HG02571 (cell line): ENCODE measurements around the gene WFDC13.
"Not testable (repeated sequence)": the region's sequence is repeated elsewhere in the genome, so short reads cannot be mapped to it uniquely, and the experiment has no call there.

Experiments
- ATAC-seq: cut with Tn5 transposase; IDR thresholded peaks from one replicate; pipeline ENCODE4 v1.9.1; 2021; ENCODE audit warnings: mild to moderate bottlenecking, moderate library complexity; ENCODE audit not compliant: unreplicated experiment

Gene WFDC13

DNA sequence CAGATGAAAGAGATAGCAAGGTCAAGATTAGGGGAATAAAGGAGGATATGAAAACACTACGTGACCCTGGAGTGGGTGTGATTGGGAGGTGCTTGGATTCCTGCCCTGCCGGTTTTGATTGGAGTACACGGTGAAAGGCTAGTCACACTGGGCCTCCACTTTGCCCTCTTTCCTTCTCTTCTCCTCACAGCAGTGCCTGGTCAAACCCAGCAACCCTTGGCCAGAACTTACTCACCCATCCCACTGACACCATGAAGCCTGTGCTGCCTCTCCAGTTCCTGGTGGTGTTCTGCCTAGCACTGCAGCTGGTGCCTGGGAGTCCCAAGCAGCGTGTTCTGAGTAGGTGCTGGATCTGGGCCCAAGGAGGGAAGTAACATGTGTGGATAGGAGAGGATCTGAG is at the start of gene WFDC13:
WFDC13 (plus strand) TSS at position 166 of the 400 bp plus-strand sequence; CDS start at position 252, 86 bp downstream.
- no peak for ATAC-seq

DNA sequence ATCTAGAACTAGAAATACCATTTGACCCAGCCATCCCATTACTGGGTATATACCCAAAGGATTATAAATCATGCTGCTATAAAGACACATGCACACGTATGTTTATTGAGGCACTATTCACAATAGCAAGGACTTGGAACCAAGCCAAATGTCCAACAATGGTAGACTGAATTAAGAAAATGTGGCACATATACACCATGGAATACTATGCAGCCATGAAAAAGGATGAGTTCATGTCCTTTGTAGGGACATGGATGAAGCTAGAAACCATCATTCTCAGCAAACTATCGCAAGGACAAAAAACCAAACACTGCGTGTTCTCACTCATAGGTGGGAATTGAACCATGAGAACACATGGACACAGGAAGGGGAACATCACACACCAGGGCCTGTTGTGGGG is 44.8 kb upstream of the WFDC13 start:
- not testable (repeated sequence) for ATAC-seq

DNA sequence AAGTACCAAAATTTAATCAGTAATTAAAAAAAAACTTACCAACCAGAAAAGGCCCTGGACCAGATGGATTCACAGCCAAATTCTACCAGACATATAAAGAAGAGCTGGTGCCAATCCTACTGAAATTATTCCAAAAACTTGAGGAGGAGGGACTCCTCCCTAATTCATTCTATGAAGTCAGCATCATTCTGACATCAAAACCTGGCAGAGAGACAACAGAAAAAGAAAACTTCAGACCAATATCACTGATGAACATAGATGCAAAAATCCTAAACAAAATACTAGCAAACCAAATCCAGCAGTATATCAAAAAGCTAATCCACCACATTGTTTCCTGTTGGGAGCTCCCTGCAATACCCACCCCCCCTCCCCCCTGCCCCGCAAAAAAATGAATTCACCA is 31.7 kb upstream of the WFDC13 start, which contains the start of gene WFDC11:
WFDC11 (minus strand) TSS at position 101 of the 400 bp plus-strand sequence. CDS start 19,639 bp downstream, outside the sequence.
- no peak for ATAC-seq

DNA sequence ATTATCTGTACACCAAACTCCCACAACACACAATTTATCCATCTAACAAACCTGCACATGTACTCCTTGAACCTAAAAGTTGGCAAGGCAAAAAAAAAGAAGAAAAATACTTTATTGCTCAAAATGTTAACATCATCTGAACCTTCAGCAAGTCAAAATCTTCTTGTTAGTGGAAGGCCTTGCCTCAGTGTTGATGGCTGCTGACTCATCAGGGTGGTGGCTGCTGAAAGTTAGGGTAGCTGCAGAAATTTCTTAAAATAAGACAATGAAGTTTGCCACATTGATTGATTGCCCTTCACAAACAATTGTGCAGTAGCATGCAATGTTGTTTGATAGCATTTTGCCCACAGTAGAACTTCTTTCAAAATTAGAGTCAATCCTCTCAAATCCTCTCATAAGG is 29.1 kb upstream of the WFDC13 start:
- ATAC-seq: no peak

GRCh38 chr20:45679650-45680049 is 22.2 kb upstream of the WFDC13 start:
- ATAC-seq: no peak

GRCh38 chr20:45685896-45686295 is 15.9 kb upstream of the WFDC13 start:
- no peak for ATAC-seq

GRCh38 chr20:45693346-45693745 is 8.5 kb upstream of the WFDC13 start:
- ATAC-seq: not testable (repeated sequence)

DNA sequence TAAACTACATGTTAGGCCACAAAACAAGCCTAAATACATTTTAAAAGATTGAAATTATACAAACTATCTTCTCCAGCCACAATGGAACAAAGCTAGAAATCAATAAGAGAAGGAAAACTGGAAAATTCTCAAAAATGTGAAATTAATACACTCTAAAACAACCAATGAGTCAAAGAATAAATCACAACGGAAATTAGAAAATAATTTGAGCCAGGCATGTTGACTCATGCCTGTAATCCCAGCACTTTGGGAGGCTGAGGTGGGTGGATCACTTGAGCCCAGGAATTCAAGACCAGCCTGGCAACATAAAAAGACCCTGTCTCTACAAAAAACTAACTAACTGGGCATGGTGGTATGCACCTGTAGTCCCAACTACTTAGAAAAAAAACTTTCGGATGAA is 6.3 kb upstream of the WFDC13 start:
- no peak for ATAC-seq

GRCh38 chr20:45701104-45701503 is 734 bp upstream of the WFDC13 start:
- ATAC-seq: no peak

- no peak for ATAC-seq
Measured at GRCh38 chr20:45704969-45705637, 3.3 kb downstream of the WFDC13 start, which contains the start of gene WFDC10B. TSS of gene WFDC10B (minus strand) at chr20:45705019. CDS start at chr20:45685992, 19,027 bp downstream.

- not testable (repeated sequence) for ATAC-seq
Measured at GRCh38 chr20:45716141-45716688, 14.4 kb downstream of the WFDC13 start.

DNA sequence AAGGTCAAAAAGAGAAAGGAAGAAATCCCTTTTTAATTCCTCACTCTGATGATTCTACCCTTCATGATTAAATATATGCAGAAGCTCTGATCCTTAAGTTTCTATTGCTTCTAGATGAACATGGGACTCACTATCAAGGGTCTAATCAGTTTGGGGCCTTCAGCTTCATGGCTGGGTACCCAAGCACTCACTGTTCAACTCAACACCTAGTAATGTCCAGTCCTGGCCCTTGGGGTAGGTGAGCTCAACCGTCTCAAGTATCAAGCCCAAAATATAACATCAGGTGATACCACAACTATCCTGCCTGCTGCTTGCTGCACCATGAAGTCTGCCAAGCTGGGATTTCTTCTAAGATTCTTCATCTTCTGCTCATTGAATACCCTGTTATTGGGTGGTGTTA is 20.2 kb downstream of the WFDC13 start, which contains the start of gene SPINT4:
SPINT4 (plus strand) TSS at position 301 of the 400 bp plus-strand sequence; CDS start at position 322, 21 bp downstream.
- no peak for ATAC-seq

GRCh38 chr20:45725134-45725533 is 23.3 kb downstream of the WFDC13 start:
- ATAC-seq: no peak

GRCh38 chr20:45727044-45727443 is 25.2 kb downstream of the WFDC13 start:
- ATAC-seq: no peak

- ATAC-seq: no peak
Measured at GRCh38 chr20:45732199-45732598, 30.4 kb downstream of the WFDC13 start.

GRCh38 chr20:45735552-45735951 is 33.7 kb downstream of the WFDC13 start:
- ATAC-seq: no peak

DNA sequence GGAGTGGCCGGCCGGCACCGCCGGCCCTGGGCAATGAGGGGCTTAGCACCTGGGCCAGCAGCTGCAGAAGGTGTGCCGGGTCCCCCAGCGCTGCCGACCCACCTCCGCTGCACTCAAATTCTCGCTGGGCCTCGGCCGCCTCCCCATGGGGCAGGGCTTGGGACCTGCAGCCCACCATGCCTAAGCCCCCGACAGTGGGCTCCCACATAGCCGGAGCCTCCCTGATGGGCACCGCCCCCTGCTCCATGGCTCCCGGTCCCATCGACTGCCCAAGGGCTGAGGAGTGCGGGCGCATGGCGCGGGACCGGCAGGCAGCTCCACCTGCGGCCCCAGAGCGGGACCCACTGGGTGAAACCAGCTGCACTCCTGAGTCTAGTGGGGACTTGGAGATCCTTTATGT is 34.1 kb downstream of the WFDC13 start:
- no peak for ATAC-seq

DNA sequence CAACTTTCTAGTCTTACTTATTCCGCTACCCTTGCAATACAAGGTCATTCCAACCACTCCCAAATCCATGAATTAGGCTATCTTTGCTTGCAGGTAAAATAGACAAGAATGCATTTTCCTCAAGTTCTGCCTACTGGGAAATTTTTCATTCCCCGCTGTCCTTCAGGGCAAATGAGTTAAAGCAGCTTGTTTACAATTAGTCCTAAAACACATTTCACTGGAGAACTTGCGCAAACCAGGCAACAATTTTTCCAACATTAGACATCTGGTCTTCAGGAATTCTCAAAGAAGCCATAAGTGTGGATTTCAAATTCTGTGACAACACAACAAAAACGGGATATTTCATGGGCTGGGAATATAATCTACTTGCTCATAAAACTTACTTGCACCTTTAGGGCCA is 40.8 kb downstream of the WFDC13 start:
- no peak for ATAC-seq

DNA sequence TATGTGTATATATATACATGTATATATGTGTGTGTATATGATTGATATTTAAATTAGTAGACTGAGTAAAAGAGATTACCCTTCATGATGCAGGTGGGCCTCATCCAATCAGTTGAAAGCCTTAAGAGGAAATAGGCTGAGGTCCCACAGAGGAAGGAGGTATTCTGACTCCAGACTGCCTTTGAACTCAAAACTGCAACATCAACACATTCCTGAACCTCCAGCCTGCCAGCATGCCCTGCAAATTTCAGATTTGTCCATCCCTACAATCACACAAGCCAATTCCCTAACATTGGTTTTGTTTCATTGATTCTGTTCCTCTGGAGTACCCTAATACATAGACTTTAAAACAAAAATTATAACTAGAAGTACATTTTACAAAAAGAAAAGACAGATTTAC is 43.2 kb downstream of the WFDC13 start:
- ATAC-seq: no peak

DNA sequence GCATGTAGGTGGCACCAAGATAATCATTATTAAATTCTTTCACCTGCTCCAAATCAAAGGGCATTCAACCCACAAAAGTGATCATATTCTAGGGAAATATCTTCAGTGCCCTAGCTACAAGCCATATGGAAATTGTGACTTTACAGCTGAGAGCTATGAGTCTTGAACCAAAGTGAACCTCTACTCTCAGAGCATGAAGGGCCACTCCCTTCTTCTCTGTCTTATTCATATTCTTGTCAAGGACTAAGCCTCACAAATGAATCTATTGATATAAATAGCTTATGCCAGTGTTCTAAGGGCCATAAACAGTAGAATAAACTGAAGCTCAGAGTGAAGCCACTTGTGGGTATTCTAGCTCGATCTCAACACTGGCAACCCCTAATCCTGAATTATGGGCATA is 49.9 kb downstream of the WFDC13 start:
- no peak for ATAC-seq

- no peak for ATAC-seq
Measured at GRCh38 chr20:45752746-45753145, 50.9 kb downstream of the WFDC13 start.

- no peak for ATAC-seq
Measured at GRCh38 chr20:45758096-45758495, 56.3 kb downstream of the WFDC13 start.
